PC-9 (cell line): ENCODE measurements around the gene UNC13A. TPM values are rescaled to one million over a fixed set of nuclear protein-coding genes. Genes with fewer than 3 reads are reported as not detected.

Experiments
- BruUV-seq: library from RNA; stranded (reverse); fragments of 400-500 nt; replicated peaks from 2 replicates; lab custom pipeline; 2021; lab: Mats Ljungman, UMichigan
- CTCF ChIA-PET: fragments of 300-600 bp; sonication (Branson Sonifier 250); formaldehyde crosslinking; loops from one replicate; lab custom pipeline; 2022; ENCODE audit warnings: antibody characterized with exemption; lab: Charles Lee
- POLR2A ChIA-PET: fragments of 300-600 bp; sonication (Branson Sonifier 250); formaldehyde crosslinking; loops from one replicate; lab custom pipeline; 2022; ENCODE audit warnings: antibody characterized with exemption; ENCODE audit not compliant: unreplicated experiment; lab: Charles Lee
- DNase-seq, 2 experiments: peaks; one replicate each; pipeline versions ENCODE4 v3.0.0 to v3.0.0-alpha.2; 2015 to 2022; ENCODE audit warnings: mixed read lengths in 1 of 2
- H2AFZ ChIP-seq: fragments of 200-600 bp; sonication (generic); 2 replicates; pipeline ENCODE4 v1.8.1; 2017; ENCODE audit warnings: antibody characterized with exemption
- H3F3A ChIP-seq: fragments of 200-600 bp; sonication (generic); 2 replicates; pipeline ENCODE4 v1.8.1; 2017; ENCODE audit warnings: antibody characterized with exemption, mild to moderate bottlenecking, low read depth; ENCODE audit not compliant: insufficient read depth
- H3K27ac ChIP-seq: fragments of 200-600 bp; sonication (generic); 2 replicates; pipeline ENCODE4 v1.6.1; 2016; ENCODE audit warnings: mixed run types
- H3K27me3 ChIP-seq: fragments of 200-600 bp; sonication (generic); 2 replicates; pipeline ENCODE4 v1.6.1; 2016; ENCODE audit warnings: low read depth, mixed run types; ENCODE audit not compliant: insufficient read depth
- H3K36me3 ChIP-seq: fragments of 200-600 bp; sonication (generic); 2 replicates; pipeline ENCODE4 v1.6.1; 2016; ENCODE audit warnings: low read depth, mixed run types
- H3K4me1 ChIP-seq: fragments of 200-600 bp; sonication (generic); replicated peaks from 2 replicates; pipeline ENCODE4 v1.6.1; 2016; ENCODE audit warnings: mixed run types; ENCODE audit not compliant: insufficient read depth
- H3K4me2 ChIP-seq: fragments of 200-600 bp; sonication (generic); 2 replicates; pipeline ENCODE4 v1.6.1; 2017; ENCODE audit warnings: mixed run types
- H3K4me3 ChIP-seq: fragments of 200-600 bp; sonication (generic); 2 replicates; pipeline ENCODE4 v1.6.1; 2016; ENCODE audit warnings: mixed run types
- H3K79me2 ChIP-seq: fragments of 200-600 bp; sonication (generic); 2 replicates; pipeline ENCODE4 v1.6.1; 2017; ENCODE audit warnings: low read depth, mixed run types
- H3K9me2 ChIP-seq: fragments of 200-600 bp; sonication (generic); 2 replicates; pipeline ENCODE4 v1.8.1; 2017; ENCODE audit warnings: mild to moderate bottlenecking; ENCODE audit not compliant: insufficient read depth
- H3K9me3 ChIP-seq: fragments of 200-600 bp; sonication (generic); 2 replicates; pipeline ENCODE4 v1.8.1; 2016; ENCODE audit warnings: low read depth; ENCODE audit not compliant: insufficient read depth
- H4K20me1 ChIP-seq: fragments of 200-600 bp; sonication (generic); 2 replicates; pipeline ENCODE4 v1.8.1; 2017; ENCODE audit not compliant: insufficient read depth
- EZH2 ChIP-seq: fragments of 200-600 bp; sonication (generic); IDR thresholded peaks from 2 replicates; pipeline ENCODE4 v1.8.0; 2017; ENCODE audit warnings: antibody characterized with exemption, low read depth
- intact Hi-C: fragments of 100-400 bp; cut with micrococcal nuclease; formaldehyde crosslinking; loops from one replicate; pipeline ENCODE4 v1.10.0; 2022; ENCODE audit not compliant: unreplicated experiment
- total RNA-seq: library from RNA; stranded (reverse); gene quantifications from 2 replicates; pipeline ENCODE4 v1.2.3, GENCODE V29; 2021
- TF ChIP-seq, protein P1 (sequence below): fragments of 200-600 bp; sonication (generic); conservative IDR thresholded peaks from 2 replicates; pipeline ENCODE4 v1.6.1; 2017; ENCODE audit warnings: mixed run types, antibody characterized with exemption, mild to moderate bottlenecking, moderate library complexity

Gene UNC13A
- total RNA-seq, 1 experiment from 2014 or later: 0.17 TPM

DNA sequence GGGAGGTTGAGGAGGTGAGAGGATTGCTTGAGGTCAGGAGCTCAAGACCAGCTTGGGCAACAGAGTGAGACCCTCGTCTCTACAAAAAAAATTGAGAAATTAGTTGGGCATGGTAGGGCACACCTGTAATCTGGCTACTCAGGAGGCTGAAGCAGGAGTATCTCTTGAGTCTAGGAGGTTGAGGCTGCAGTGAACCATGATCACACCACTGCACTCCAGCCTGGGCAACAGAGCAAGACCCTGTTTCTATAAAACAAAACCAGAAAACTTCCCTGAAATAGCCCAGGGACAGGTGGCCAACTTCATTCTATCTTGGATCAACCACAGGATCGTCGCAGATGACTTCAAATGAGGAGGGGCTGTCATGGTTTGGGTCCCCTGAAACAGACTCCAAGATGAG lies 104.0 kb downstream of the UNC13A start:
- TF ChIP-seq, protein P1, sequence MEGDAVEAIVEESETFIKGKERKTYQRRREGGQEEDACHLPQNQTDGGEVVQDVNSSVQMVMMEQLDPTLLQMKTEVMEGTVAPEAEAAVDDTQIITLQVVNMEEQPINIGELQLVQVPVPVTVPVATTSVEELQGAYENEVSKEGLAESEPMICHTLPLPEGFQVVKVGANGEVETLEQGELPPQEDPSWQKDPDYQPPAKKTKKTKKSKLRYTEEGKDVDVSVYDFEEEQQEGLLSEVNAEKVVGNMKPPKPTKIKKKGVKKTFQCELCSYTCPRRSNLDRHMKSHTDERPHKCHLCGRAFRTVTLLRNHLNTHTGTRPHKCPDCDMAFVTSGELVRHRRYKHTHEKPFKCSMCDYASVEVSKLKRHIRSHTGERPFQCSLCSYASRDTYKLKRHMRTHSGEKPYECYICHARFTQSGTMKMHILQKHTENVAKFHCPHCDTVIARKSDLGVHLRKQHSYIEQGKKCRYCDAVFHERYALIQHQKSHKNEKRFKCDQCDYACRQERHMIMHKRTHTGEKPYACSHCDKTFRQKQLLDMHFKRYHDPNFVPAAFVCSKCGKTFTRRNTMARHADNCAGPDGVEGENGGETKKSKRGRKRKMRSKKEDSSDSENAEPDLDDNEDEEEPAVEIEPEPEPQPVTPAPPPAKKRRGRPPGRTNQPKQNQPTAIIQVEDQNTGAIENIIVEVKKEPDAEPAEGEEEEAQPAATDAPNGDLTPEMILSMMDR: no peak
- Histone ChIP-seq H3K79me2 (no peaks in the 10 kb centered on the region), H2AFZ (no peak overlapping the region), H3K4me1 (no peaks in the 10 kb centered on the region), H3K27ac (no peak overlapping the region), H3K4me2 (no peak overlapping the region), H3F3A (peaks cover 9% of the 10 kb centered on the region), H3K4me3 (no peak overlapping the region), H3K27me3 (no peaks in the 10 kb centered on the region), H3K36me3 (no peaks in the 10 kb centered on the region), H3K9me2 (no peaks in the 10 kb centered on the region), H3K9me3 (no peaks in the 10 kb centered on the region), H4K20me1 (no peaks in the 10 kb centered on the region; the same call in 1 of the 2 replicates)
- DNase-seq: no peak
- no TSS peak for BruUV-seq
- CTCF ChIA-PET: no interaction called here
- intact Hi-C loops: no loop called here
- POLR2A ChIA-PET: no interaction called here

GRCh38 chr19:17582613-17583012 lies 105.5 kb downstream of the UNC13A start:
- ChIA-PET POLR2A (no interaction called here), CTCF (no interaction called here)
- no TSS peak for BruUV-seq
- H3K79me2 ChIP-seq: no peaks in the 10 kb centered on the region
- no peak for DNase-seq
- intact Hi-C loops: no loop called here
- H4K20me1 ChIP-seq: no peaks in the 10 kb centered on the region; the same call in 1 of the 2 replicates
- no peak for TF ChIP-seq EZH2
- TF ChIP-seq, protein P1: no peak
- H3F3A ChIP-seq: peaks cover 17% of the 10 kb centered on the region
- no peak overlapping the region for H3K27ac ChIP-seq
- no peaks in the 10 kb centered on the region for H3K4me1 ChIP-seq
- no peak overlapping the region for H3K4me2 ChIP-seq
- no peaks in the 10 kb centered on the region for H3K27me3 ChIP-seq
- H3K9me3 ChIP-seq: no peaks in the 10 kb centered on the region
- no peaks in the 10 kb centered on the region for H3K36me3 ChIP-seq
- H3K4me3 ChIP-seq: no peak overlapping the region
- H3K9me2 ChIP-seq: no peaks in the 10 kb centered on the region
- H2AFZ ChIP-seq: no peak overlapping the region

DNA sequence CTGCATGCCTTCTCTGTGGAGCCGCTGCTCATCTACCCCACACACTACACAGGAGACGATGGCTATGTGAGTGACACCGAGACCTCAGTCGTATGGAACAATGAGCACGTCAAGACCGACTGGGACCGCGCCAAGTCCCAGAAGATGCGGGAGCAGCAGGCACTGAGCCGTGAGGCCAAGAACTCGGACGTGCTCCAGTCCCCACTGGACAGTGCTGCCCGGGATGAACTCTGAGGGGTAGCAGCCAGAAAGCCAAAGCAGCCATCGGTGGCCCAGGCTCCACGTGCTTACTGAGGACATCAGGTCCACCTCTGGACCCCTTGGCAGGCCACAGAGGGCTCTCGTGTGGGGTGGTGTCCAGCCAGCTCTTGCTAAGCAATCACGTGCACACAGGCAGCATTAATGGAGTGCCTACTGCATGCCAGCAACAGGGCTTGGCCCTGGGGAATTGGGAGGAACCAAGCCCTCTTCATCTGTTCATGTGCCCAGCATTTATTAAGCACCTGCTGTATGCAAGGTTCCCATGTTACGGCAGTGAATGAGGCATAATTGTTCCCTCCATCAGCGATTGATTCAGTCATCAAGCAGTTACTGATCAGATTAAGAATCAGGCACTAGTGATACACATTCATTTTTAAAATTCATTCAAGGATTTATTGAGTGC lies 106.8 kb downstream of the UNC13A start:
- Histone ChIP-seq H3K9me3 (no peaks in the 10 kb centered on the region), H3K4me3 (no peak overlapping the region), H3K79me2 (no peaks in the 10 kb centered on the region), H3K4me2 (no peak overlapping the region), H3K27ac (no peak overlapping the region), H2AFZ (no peak overlapping the region), H3F3A (peaks cover 17% of the 10 kb centered on the region), H3K36me3 (no peaks in the 10 kb centered on the region), H4K20me1 (no peaks in the 10 kb centered on the region; the same call in 1 of the 2 replicates), H3K27me3 (no peaks in the 10 kb centered on the region), H3K9me2 (no peaks in the 10 kb centered on the region), H3K4me1 (no peaks in the 10 kb centered on the region)
- TF ChIP-seq, protein P1: no peak
- TF ChIP-seq EZH2: no peak
- no TSS peak for BruUV-seq
- DNase-seq: no peak
- ChIA-PET POLR2A (no interaction called here), CTCF (no interaction called here)
- intact Hi-C loops: no loop called here
